H9 (cell line): Measurements from ENCODE around the gene SEC61B. TPM values are rescaled to one million over a fixed set of nuclear protein-coding genes. Genes with fewer than 3 reads are reported as not detected.

Experiments used
- DNase-seq: peaks from one replicate; pipeline ENCODE4 v3.0.0-alpha.2; 2017
- H2AFZ ChIP-seq: one replicate; pipeline ENCODE4 v1.6.1; 2013; ENCODE audit warnings: mild to moderate bottlenecking, low read length, control low read depth, moderate library complexity
- H2AK5ac ChIP-seq: 2 replicates; pipeline ENCODE4 v1.6.1; 2013; ENCODE audit warnings: low read length, control low read depth, mixed read lengths; ENCODE audit not compliant: insufficient read length
- H2BK120ac ChIP-seq: one replicate; pipeline ENCODE4 v1.6.1; 2013; ENCODE audit warnings: low read depth, mild to moderate bottlenecking, low read length, control low read depth, inconsistent platforms; ENCODE audit not compliant: poor library complexity, severe bottlenecking
- H2BK12ac ChIP-seq: 2 replicates; pipeline ENCODE4 v1.6.1; 2013; ENCODE audit warnings: low read length, control low read depth, mixed read lengths, low read depth; ENCODE audit not compliant: insufficient read length
- H2BK15ac ChIP-seq: 2 replicates; pipeline ENCODE4 v1.6.1; 2013; ENCODE audit warnings: low read depth, low read length, control low read depth
- H2BK20ac ChIP-seq: one replicate; pipeline ENCODE4 v1.6.1; 2013; ENCODE audit warnings: low read depth, mild to moderate bottlenecking, low read length, control low read depth, inconsistent platforms; ENCODE audit not compliant: poor library complexity, severe bottlenecking
- H2BK5ac ChIP-seq: 2 replicates; pipeline ENCODE4 v1.6.1; 2013; ENCODE audit warnings: low read length, control low read depth, mixed read lengths; ENCODE audit not compliant: insufficient read length
- H3K14ac ChIP-seq: 2 replicates; pipeline ENCODE4 v1.6.1; 2013; ENCODE audit warnings: low read length, control low read depth; ENCODE audit not compliant: insufficient read depth
- H3K18ac ChIP-seq: 2 replicates; pipeline ENCODE4 v1.6.1; 2013; ENCODE audit warnings: low read depth, mild to moderate bottlenecking, mixed read lengths, low read length, control low read depth; ENCODE audit not compliant: insufficient read length
- H3K23ac ChIP-seq: 2 replicates; pipeline ENCODE4 v1.6.1; 2013; ENCODE audit warnings: low read length, control low read depth, mixed read lengths, low read depth; ENCODE audit not compliant: insufficient read length
- H3K23me2 ChIP-seq: 2 replicates; pipeline ENCODE4 v1.6.1; 2013; ENCODE audit warnings: low read depth, mild to moderate bottlenecking, mixed read lengths, low read length, control low read depth; ENCODE audit not compliant: insufficient read length, poor library complexity, severe bottlenecking
- H3K27ac ChIP-seq: 2 replicates; pipeline ENCODE4 v1.5.1; 2013; ENCODE audit warnings: low read length, control low read depth, mixed read lengths, low read depth; ENCODE audit not compliant: insufficient read length
- H3K27me3 ChIP-seq: 2 replicates; pipeline ENCODE4 v1.6.1; 2013; ENCODE audit warnings: low read length, control low read depth, inconsistent platforms; ENCODE audit not compliant: insufficient read depth
- H3K4ac ChIP-seq: 2 replicates; pipeline ENCODE4 v1.6.1; 2013; ENCODE audit warnings: low read depth, mild to moderate bottlenecking, control low read depth, inconsistent platforms, low read length, moderate library complexity
- H3K4me1 ChIP-seq: 2 replicates; pipeline ENCODE4 v1.6.1; 2013; ENCODE audit warnings: low read length, control low read depth, inconsistent platforms; ENCODE audit not compliant: insufficient read depth
- H3K4me2 ChIP-seq: 2 replicates; pipeline ENCODE4 v1.6.1; 2013; ENCODE audit warnings: low read length, control low read depth, mixed read lengths; ENCODE audit not compliant: insufficient read length, insufficient read depth
- H3K56ac ChIP-seq: 2 replicates; pipeline ENCODE4 v1.6.1; 2013; ENCODE audit warnings: low read depth, mild to moderate bottlenecking, mixed read lengths, low read length, control low read depth; ENCODE audit not compliant: insufficient read length
- H3K79me1 ChIP-seq: 2 replicates; pipeline ENCODE4 v1.6.1; 2013; ENCODE audit warnings: low read depth, mild to moderate bottlenecking, moderate library complexity, low read length, control low read depth, inconsistent platforms; ENCODE audit not compliant: insufficient read depth, poor library complexity, severe bottlenecking
- H3K79me2 ChIP-seq: 2 replicates; pipeline ENCODE4 v1.6.1; 2013; ENCODE audit warnings: low read length, control low read depth, inconsistent platforms; ENCODE audit not compliant: insufficient read depth
- H3K9ac ChIP-seq: 2 replicates; pipeline ENCODE4 v1.6.1; 2013; ENCODE audit warnings: low read length, control low read depth, mixed read lengths; ENCODE audit not compliant: insufficient read length; ENCODE audit errors: extremely low read depth
- H3K9me3 ChIP-seq: one replicate; pipeline ENCODE4 v1.6.1; 2013; ENCODE audit warnings: low read depth, low read length, inconsistent platforms; ENCODE audit not compliant: control insufficient read depth
- H3T11ph ChIP-seq: one replicate; pipeline ENCODE4 v1.6.1; 2013; ENCODE audit warnings: mild to moderate bottlenecking, low read length, control low read depth, inconsistent platforms
- H4K20me1 ChIP-seq: one replicate; pipeline ENCODE4 v1.6.1; 2013; ENCODE audit not compliant: control insufficient read depth, insufficient read length, insufficient read depth
- H4K5ac ChIP-seq: 2 replicates; pipeline ENCODE4 v1.6.1; 2013; ENCODE audit warnings: low read depth, mild to moderate bottlenecking, mixed read lengths, low read length, control low read depth; ENCODE audit not compliant: insufficient read length
- H4K8ac ChIP-seq: replicated peaks from 2 replicates; pipeline ENCODE4 v1.6.1; 2013; ENCODE audit warnings: low read length, control low read depth, mixed read lengths, low read depth; ENCODE audit not compliant: insufficient read length
- H4K91ac ChIP-seq: 2 replicates; pipeline ENCODE4 v1.6.1; 2013; ENCODE audit warnings: low read depth, mild to moderate bottlenecking, moderate library complexity, mixed read lengths, low read length, control low read depth; ENCODE audit not compliant: insufficient read length
- H3K27ac Mint-ChIP-seq, 3 experiments: 2 replicates in 2 of 3; 3 replicates in 1 of 3; pipeline ENCODE4 v1.8.0; 2020 to 2021; ENCODE audit warnings: mixed read lengths in 3 of 3, mild to moderate bottlenecking in 1 of 3, moderate library complexity in 1 of 3
- H3K27me3 Mint-ChIP-seq: 2 replicates; pipeline ENCODE4 v1.8.0; 2021; ENCODE audit warnings: low read depth, mild to moderate bottlenecking, moderate library complexity, mixed read lengths
- H3K36me3 Mint-ChIP-seq, 3 experiments: 2 replicates in 2 of 3; 3 replicates in 1 of 3; pipeline ENCODE4 v1.8.0; 2020 to 2021; ENCODE audit warnings: low read depth in 3 of 3, mixed read lengths in 3 of 3; ENCODE audit not compliant: insufficient read depth in 1 of 3
- H3K4me1 Mint-ChIP-seq, 2 experiments: 2 replicates each; pipeline ENCODE4 v1.8.0; 2020; ENCODE audit warnings: mixed read lengths in 2 of 2
- H3K4me3 Mint-ChIP-seq, 2 experiments: 2 replicates in 1 of 2; 3 replicates in 1 of 2; pipeline ENCODE4 v1.8.0; 2020 to 2021; ENCODE audit warnings: mild to moderate bottlenecking in 2 of 2, mixed read lengths in 2 of 2, moderate library complexity in 1 of 2
- H3K9me3 Mint-ChIP-seq, 2 experiments: 2 replicates in 1 of 2; 3 replicates in 1 of 2; pipeline ENCODE4 v1.8.0; 2020; ENCODE audit warnings: mild to moderate bottlenecking in 2 of 2, mixed read lengths in 2 of 2, moderate library complexity in 1 of 2
- WGBS: extraction: QIAGEN DNeasy Blood & Tissue Kit; methylation state at CpG from one replicate; pipeline ENCODE4 v1.1.7; 2013; ENCODE audit warnings: missing lambda C conversion rate, low lambda C conversion rate, mixed read lengths; ENCODE audit not compliant: insufficient read length; ENCODE audit errors: extremely low coverage; 5-methylcytosine and 5-hydroxymethylcytosine counted together
- total RNA-seq: library from RNA; stranded (reverse); gene quantifications from 2 replicates; pipeline ENCODE4 v1.2.1, GENCODE V29; 2021
- TF ChIP-seq, protein P1 (sequence below): fragments of 200-600 bp; sonication (generic); conservative IDR thresholded peaks from 3 replicates; pipeline ENCODE4 v1.8.0; 2021; ENCODE audit warnings: antibody characterized with exemption, mild to moderate bottlenecking

SEC61B gene
- total RNA-seq, 1 experiment from 2014 or later, result 142 TPM

DNA sequence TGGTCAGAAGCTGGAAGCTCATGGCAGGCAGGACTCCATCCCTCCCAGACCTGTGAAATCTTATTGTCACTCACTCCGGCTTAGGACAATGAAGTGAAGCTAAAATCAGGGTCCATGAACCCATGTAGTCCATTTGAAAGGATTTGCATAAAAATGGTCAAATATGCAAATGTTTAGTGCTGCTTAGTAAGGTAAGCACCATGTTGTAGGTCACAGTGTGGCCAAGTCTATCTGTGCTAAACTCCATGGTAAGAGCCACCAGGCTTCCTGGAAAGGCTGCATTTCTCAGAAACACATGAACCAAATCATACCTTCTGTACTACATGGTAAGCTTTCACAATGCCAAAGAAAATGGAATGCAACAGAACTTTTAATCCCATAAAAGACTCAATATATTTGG lies 6.0 kb upstream of the SEC61B start:
- no peaks in the 10 kb centered on the region for H4K20me1 ChIP-seq
- Mint-ChIP-seq H3K9me3 (no peaks in the 10 kb centered on the region), H3K4me1 (peaks cover 15 to 20% of the 10 kb centered on the region in 2 experiments), H3K27ac (no peak overlapping the region), H3K36me3 (peaks cover 15 to 18% (median 18%) of the 10 kb centered on the region in 3 experiments; a peak in 6 of 7 replicates), H3K27me3 (peaks cover under 1% of the 10 kb centered on the region; the same call in 1 of the 2 replicates), H3K4me3 (no peak overlapping the region)
- H4K8ac ChIP-seq, result no peak overlapping the region
- H2BK15ac ChIP-seq, result no peak overlapping the region
- H3K9me3 ChIP-seq, result no peaks in the 10 kb centered on the region
- no peak overlapping the region for H2AFZ ChIP-seq
- no peak overlapping the region for H3K56ac ChIP-seq
- no peak overlapping the region for H3K14ac ChIP-seq
- H4K5ac ChIP-seq, result no peak overlapping the region
- no CpG with 5 or more reads among the region's 1 CpG for WGBS
- H3K9ac ChIP-seq, result no peak overlapping the region
- TF ChIP-seq, protein P1, sequence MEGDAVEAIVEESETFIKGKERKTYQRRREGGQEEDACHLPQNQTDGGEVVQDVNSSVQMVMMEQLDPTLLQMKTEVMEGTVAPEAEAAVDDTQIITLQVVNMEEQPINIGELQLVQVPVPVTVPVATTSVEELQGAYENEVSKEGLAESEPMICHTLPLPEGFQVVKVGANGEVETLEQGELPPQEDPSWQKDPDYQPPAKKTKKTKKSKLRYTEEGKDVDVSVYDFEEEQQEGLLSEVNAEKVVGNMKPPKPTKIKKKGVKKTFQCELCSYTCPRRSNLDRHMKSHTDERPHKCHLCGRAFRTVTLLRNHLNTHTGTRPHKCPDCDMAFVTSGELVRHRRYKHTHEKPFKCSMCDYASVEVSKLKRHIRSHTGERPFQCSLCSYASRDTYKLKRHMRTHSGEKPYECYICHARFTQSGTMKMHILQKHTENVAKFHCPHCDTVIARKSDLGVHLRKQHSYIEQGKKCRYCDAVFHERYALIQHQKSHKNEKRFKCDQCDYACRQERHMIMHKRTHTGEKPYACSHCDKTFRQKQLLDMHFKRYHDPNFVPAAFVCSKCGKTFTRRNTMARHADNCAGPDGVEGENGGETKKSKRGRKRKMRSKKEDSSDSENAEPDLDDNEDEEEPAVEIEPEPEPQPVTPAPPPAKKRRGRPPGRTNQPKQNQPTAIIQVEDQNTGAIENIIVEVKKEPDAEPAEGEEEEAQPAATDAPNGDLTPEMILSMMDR, result no peak
- no peak overlapping the region for H3K23ac ChIP-seq
- H3K23me2 ChIP-seq, result peaks cover 4% of the 10 kb centered on the region
- H2AK5ac ChIP-seq, result no peak overlapping the region
- H3K18ac ChIP-seq, result no peak overlapping the region
- no peak for DNase-seq
- H2BK12ac ChIP-seq, result no peak overlapping the region
- H3K27ac ChIP-seq, result no peak overlapping the region
- no peak overlapping the region for H3K4me2 ChIP-seq
- no peak overlapping the region for H2BK20ac ChIP-seq
- H3K27me3 ChIP-seq, result no peaks in the 10 kb centered on the region
- no peaks in the 10 kb centered on the region for H3K79me1 ChIP-seq
- no peak overlapping the region for H3K4ac ChIP-seq
- H4K91ac ChIP-seq, result no peak overlapping the region
- no peak overlapping the region for H2BK120ac ChIP-seq
- H2BK5ac ChIP-seq, result no peak overlapping the region
- H3K4me1 ChIP-seq, result peaks cover 4% of the 10 kb centered on the region; the same call in 1 of the 2 replicates
- H3T11ph ChIP-seq, result no peak overlapping the region
- peaks cover 17% of the 10 kb centered on the region; the same call in 1 of the 2 replicates for H3K79me2 ChIP-seq
